HUDEP-2 (cell line): ENCODE results near the gene DYNLT2.
"Not testable (repeated sequence)": the region's sequence is repeated elsewhere in the genome, so short reads cannot be mapped to it uniquely, and the experiment has no call there.

Source experiments
- DNase-seq, 76 experiments: peaks; one replicate each; lab custom pipeline; 2025; ENCODE audit not compliant: unreplicated experiment in 76 of 76; lab: John Stamatoyannopoulos, UW

Gene DYNLT2

GRCh38 chr6:169783971-169784820 is 32.8 kb upstream of the DYNLT2 start:
- no peak for DNase-seq

- no peak for DNase-seq
These were observed 32.0 kb upstream of the DYNLT2 start for GRCh38 chr6:169783401-169783800.

GRCh38 chr6:169782966-169783365 is 31.6 kb upstream of the DYNLT2 start:
- no peak for DNase-seq

GRCh38 chr6:169780571-169781091 is 29.3 kb upstream of the DYNLT2 start:
- no peak for DNase-seq

- no peak for DNase-seq
These were observed 28.5 kb upstream of the DYNLT2 start for GRCh38 chr6:169779896-169780295.

GRCh38 chr6:169779092-169779815 is 27.9 kb upstream of the DYNLT2 start:
- DNase-seq, result no peak

- DNase-seq, result no peak
These were observed 27.3 kb upstream of the DYNLT2 start for GRCh38 chr6:169778646-169779045.

GRCh38 chr6:169777896-169778295 is 26.5 kb upstream of the DYNLT2 start:
- no peak for DNase-seq

GRCh38 chr6:169776379-169776778 is 25.0 kb upstream of the DYNLT2 start:
- DNase-seq, result no peak

GRCh38 chr6:169775321-169775720 is 23.9 kb upstream of the DYNLT2 start:
- DNase-seq, result no peak

- DNase-seq, result no peak
These were observed 23.0 kb upstream of the DYNLT2 start for GRCh38 chr6:169774347-169774746.

- no peak for DNase-seq
These were observed 15.8 kb upstream of the DYNLT2 start for GRCh38 chr6:169766921-169767736.

- no peak for DNase-seq
These were observed 14.9 kb upstream of the DYNLT2 start for GRCh38 chr6:169766232-169766631.

- DNase-seq, result not testable (repeated sequence)
These were observed 14.4 kb upstream of the DYNLT2 start for GRCh38 chr6:169765789-169766188.

GRCh38 chr6:169763881-169764280 is 12.5 kb upstream of the DYNLT2 start:
- no peak for DNase-seq

- no peak for DNase-seq
These were observed 11.9 kb upstream of the DYNLT2 start for GRCh38 chr6:169763308-169763707.

GRCh38 chr6:169755162-169755561 is 3.8 kb upstream of the DYNLT2 start:
- no peak for DNase-seq

- peak in 5 of 76 experiments; percentile 27 to 51 (median 31) for DNase-seq
These were observed 777 bp upstream of the DYNLT2 start for GRCh38 chr6:169752074-169752623.

- no peak for DNase-seq
These were observed 4.8 kb downstream of the DYNLT2 start for GRCh38 chr6:169746556-169746955.

GRCh38 chr6:169745405-169745804 is 6.0 kb downstream of the DYNLT2 start:
- DNase-seq, result no peak

GRCh38 chr6:169741344-169741743 is 10.0 kb downstream of the DYNLT2 start:
- DNase-seq, result no peak
